PFSK-1 (cell line): ENCODE measurements around the gene MED10.

Source experiments
- FOXP2 ChIP-seq: optimal IDR thresholded peaks from 2 replicates; pipeline ENCODE3; 2011; ENCODE audit warnings: borderline replicate concordance, control low read depth, inconsistent platforms; ENCODE audit not compliant: insufficient read depth; ENCODE audit errors: extremely low read length, extremely low read depth
- POLR2AphosphoS5 ChIP-seq: IDR thresholded peaks from 2 replicates; pipeline ENCODE4 v1.6.1; 2012; ENCODE audit warnings: low read depth, mild to moderate bottlenecking, control low read depth, low read length, moderate library complexity
- SIN3A ChIP-seq: IDR thresholded peaks from 2 replicates; pipeline ENCODE4 v1.6.1; 2012; ENCODE audit warnings: mild to moderate bottlenecking, low read length, moderate library complexity, borderline replicate concordance; ENCODE audit not compliant: insufficient read depth
- TAF1 ChIP-seq: IDR thresholded peaks from 2 replicates; pipeline ENCODE4 v1.6.1; 2012; ENCODE audit warnings: low read length, control low read depth, borderline replicate concordance; ENCODE audit not compliant: insufficient read depth
- TF ChIP-seq, protein P1 (sequence below), 2 experiments: IDR thresholded peaks; 2 replicates each; pipeline versions ENCODE4 v1.6.1 to v1.8.0; 2011 to 2012; ENCODE audit warnings: low read depth in 2 of 2, low read length in 2 of 2, control low read depth in 1 of 2, inconsistent platforms in 1 of 2, mild to moderate bottlenecking in 1 of 2, moderate library complexity in 1 of 2; ENCODE audit not compliant: insufficient read depth in 1 of 2

The MED10 gene

DNA sequence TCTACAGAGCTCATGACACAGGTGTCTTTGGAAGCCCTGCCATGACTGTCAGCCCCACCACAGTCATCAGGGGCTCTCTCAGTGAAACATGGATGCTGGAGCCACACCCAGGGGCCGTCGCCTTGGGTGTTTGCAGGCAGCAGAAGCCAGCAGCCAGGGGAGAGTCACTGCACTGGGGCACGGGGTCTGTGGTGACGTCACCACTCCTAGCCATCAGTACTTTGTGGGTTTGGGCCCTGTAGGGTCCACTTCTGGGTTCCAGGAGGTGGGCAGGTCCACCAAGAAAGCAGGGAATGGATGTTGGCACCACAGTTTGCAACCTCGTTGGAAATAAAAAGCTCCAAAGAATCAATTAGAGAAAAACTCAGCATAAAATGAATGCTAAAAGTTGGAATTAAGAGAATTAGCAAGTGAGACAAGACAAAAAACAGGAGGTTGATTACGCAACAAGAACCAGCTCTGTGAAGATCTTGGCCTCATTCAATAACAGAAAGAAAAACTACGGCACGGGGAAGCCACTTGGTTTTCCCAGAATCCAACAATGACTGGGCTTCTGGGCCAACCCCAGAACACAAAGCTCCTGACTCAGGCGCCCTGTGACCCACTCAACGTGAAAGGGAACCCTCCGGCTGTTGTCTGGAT lies 34.3 kb downstream of the MED10 start:
- TF ChIP-seq FOXP2 (no peak), SIN3A (no peak), POLR2AphosphoS5 (no peak)

DNA sequence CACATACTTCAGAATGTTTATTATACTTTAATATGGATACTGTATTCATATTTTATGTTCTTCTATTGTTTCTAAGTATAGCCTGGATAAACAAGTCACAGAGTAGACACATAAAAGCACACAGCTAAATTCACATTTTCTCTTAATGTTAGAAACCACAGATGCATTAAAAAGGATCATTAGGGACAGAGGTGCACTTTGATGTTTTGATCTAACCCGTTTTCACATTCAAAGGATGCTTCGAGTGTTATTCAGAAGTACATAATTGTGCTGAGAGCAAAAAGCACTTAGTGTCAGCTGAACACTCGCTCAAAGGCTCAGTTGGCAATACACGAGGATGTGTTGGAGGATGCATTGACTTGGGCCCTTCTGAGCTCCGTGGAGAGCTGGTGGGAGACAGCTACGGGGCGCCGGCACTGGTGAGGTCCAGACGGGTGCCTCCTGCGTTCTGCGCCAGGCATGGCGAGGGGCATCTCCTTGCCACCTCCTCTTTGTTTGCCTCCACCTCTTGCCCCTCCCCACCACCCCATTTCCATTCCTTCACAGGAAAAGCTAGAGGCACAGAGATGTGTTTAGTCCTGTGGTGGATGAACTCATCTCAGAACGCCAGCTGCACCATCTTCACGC lies 35.5 kb downstream of the MED10 start:
- TF ChIP-seq, protein P1, sequence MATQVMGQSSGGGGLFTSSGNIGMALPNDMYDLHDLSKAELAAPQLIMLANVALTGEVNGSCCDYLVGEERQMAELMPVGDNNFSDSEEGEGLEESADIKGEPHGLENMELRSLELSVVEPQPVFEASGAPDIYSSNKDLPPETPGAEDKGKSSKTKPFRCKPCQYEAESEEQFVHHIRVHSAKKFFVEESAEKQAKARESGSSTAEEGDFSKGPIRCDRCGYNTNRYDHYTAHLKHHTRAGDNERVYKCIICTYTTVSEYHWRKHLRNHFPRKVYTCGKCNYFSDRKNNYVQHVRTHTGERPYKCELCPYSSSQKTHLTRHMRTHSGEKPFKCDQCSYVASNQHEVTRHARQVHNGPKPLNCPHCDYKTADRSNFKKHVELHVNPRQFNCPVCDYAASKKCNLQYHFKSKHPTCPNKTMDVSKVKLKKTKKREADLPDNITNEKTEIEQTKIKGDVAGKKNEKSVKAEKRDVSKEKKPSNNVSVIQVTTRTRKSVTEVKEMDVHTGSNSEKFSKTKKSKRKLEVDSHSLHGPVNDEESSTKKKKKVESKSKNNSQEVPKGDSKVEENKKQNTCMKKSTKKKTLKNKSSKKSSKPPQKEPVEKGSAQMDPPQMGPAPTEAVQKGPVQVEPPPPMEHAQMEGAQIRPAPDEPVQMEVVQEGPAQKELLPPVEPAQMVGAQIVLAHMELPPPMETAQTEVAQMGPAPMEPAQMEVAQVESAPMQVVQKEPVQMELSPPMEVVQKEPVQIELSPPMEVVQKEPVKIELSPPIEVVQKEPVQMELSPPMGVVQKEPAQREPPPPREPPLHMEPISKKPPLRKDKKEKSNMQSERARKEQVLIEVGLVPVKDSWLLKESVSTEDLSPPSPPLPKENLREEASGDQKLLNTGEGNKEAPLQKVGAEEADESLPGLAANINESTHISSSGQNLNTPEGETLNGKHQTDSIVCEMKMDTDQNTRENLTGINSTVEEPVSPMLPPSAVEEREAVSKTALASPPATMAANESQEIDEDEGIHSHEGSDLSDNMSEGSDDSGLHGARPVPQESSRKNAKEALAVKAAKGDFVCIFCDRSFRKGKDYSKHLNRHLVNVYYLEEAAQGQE (IDR thresholded peaks at IDR 0.05; ENCODE audit: insufficient read depth in 1 of 2, low read depth in 2 of 2, low read length in 2 of 2) = no peak
- no peak for TF ChIP-seq FOXP2
- TF ChIP-seq SIN3A = no peak
- TF ChIP-seq POLR2AphosphoS5 = no peak
- no peak for TF ChIP-seq TAF1

DNA sequence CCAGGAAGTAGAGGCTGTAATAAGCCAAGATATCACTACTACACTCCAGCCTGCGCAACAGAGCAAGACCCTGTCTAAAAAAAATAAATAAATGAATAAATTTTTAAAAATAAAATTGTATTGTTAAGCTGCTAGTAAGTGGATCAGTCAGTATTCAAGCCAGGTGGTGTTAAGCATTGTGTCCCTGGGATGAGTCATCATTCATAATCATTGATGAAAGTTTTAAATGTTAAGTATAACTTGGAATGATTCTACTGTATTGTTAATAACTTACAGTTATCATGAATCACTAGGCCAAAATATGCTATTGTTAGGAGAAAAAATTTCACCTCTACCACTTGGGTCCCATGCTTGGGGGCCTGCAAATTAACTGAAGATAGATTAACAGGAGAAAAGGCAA lies 38.2 kb downstream of the MED10 start:
- TF ChIP-seq FOXP2 (no peak), POLR2AphosphoS5 (no peak), SIN3A (no peak), TAF1 (no peak)
- TF ChIP-seq, protein P1 (IDR thresholded peaks at IDR 0.05; ENCODE audit: insufficient read depth in 1 of 2, low read depth in 2 of 2, low read length in 2 of 2) = no peak

DNA sequence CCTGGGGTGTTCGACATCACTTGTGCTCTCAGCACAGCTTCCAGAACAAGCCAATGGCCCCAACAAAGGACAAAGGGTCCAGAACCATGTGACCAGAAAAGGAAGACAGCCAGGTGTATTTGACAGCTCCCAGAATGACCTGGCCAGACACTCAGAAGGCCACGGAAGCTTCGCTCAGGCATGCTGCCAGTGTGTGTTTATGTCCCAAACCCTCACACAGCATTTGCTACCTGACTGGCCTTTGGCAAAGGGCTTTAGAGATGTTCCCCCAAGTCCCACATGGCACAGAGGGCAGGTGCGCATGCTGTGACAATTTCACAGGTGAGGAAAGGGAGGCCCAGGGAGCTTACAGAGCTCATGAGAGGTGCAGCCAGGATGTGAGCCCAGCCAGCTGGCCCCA lies 39.5 kb downstream of the MED10 start:
- TF ChIP-seq FOXP2 (no peak), SIN3A (no peak), TAF1 (no peak), POLR2AphosphoS5 (no peak)
- TF ChIP-seq, protein P1 (IDR thresholded peaks at IDR 0.05; ENCODE audit: insufficient read depth in 1 of 2, low read depth in 2 of 2, low read length in 2 of 2) = no peak

DNA sequence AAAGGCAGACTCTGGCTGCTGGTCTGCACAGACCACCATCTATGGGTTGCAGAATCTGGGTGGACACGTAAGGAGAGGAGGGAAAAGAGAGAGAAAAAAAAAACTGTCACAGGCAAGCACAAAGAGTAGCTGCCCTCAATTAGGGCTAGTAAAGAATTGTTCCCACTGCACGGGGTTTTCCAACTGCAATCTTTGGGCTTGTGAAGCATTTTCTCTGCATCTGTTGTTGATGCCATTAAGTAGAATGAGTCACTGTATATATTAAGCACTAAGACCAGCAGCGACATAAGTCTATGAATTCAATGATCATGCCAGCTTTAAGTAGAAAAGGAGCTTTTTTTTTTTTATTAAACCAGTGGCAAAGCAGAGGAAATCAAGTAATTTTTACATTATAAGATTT lies 40.2 kb downstream of the MED10 start:
- no peak for TF ChIP-seq FOXP2
- no peak for TF ChIP-seq SIN3A
- TF ChIP-seq POLR2AphosphoS5 = no peak
- TF ChIP-seq, protein P1 (IDR thresholded peaks at IDR 0.05; ENCODE audit: insufficient read depth in 1 of 2, low read depth in 2 of 2, low read length in 2 of 2) = no peak
- TF ChIP-seq TAF1 = no peak
